SK-N-SH treated with all-trans-retinoic acid at 6 μM for 48 hours (cell line): ENCODE data around the gene MED9.

Experiments
- ATAC-seq: fragments of 200-7000 bp; cut with Tn5 transposase; 3 replicates; pipeline ENCODE4 v1.9.1; 2020; ENCODE audit warnings: mild to moderate bottlenecking, moderate library complexity
- CREB5 ChIP-seq: fragments of 250-450 bp; sonication (Bioruptor Pico); IDR thresholded peaks from 2 replicates; pipeline ENCODE4 v1.5.1; 2020; ENCODE audit warnings: low read depth, mild to moderate bottlenecking, moderate library complexity
- CSDC2 ChIP-seq: fragments of 250-450 bp; sonication (Bioruptor Pico); IDR thresholded peaks from 2 replicates; pipeline ENCODE4 v1.5.0; 2020; ENCODE audit warnings: mild to moderate bottlenecking, moderate library complexity
- CSRNP3 ChIP-seq: fragments of 250-450 bp; sonication (Bioruptor Pico); IDR thresholded peaks from 2 replicates; pipeline ENCODE4 v1.5.1; 2021; ENCODE audit warnings: mild to moderate bottlenecking, moderate library complexity
- ESRRG ChIP-seq: fragments of 250-450 bp; sonication (Bioruptor Pico); IDR thresholded peaks from 2 replicates; pipeline ENCODE4 v1.6.1; 2021; ENCODE audit warnings: mild to moderate bottlenecking
- GLIS3 ChIP-seq: fragments of 250-450 bp; sonication (Bioruptor Pico); IDR thresholded peaks from 2 replicates; pipeline ENCODE4 v1.5.0; 2020; ENCODE audit warnings: mild to moderate bottlenecking, moderate library complexity
- ISL1 ChIP-seq: fragments of 250-450 bp; sonication (Bioruptor Pico); IDR thresholded peaks from 2 replicates; pipeline ENCODE4 v2.1.2; 2022; ENCODE audit warnings: mild to moderate bottlenecking, moderate library complexity
- PATZ1 ChIP-seq: fragments of 250-450 bp; sonication (Bioruptor Pico); IDR thresholded peaks from 2 replicates; pipeline ENCODE4 v1.8.0; 2020; ENCODE audit warnings: mild to moderate bottlenecking, moderate library complexity, borderline replicate concordance
- POU6F1 ChIP-seq: fragments of 250-450 bp; sonication (Bioruptor Pico); IDR thresholded peaks from 2 replicates; pipeline ENCODE4 v1.8.0; 2021; ENCODE audit warnings: low read depth, mild to moderate bottlenecking, moderate library complexity, borderline replicate concordance
- PPARA ChIP-seq: fragments of 250-450 bp; sonication (Bioruptor Pico); IDR thresholded peaks from 2 replicates; pipeline ENCODE4 v1.5.0; 2020; ENCODE audit warnings: mild to moderate bottlenecking, borderline replicate concordance
- RARB ChIP-seq: fragments of 250-450 bp; sonication (Bioruptor Pico); IDR thresholded peaks from 2 replicates; pipeline ENCODE4 v1.8.0; 2021; ENCODE audit warnings: mild to moderate bottlenecking, moderate library complexity
- SNAI2 ChIP-seq: fragments of 250-450 bp; sonication (Bioruptor Pico); IDR thresholded peaks from 2 replicates; pipeline ENCODE4 v1.5.0; 2020; ENCODE audit warnings: mild to moderate bottlenecking, moderate library complexity
- TOX ChIP-seq: fragments of 250-450 bp; sonication (Bioruptor Pico); IDR thresholded peaks from 2 replicates; pipeline ENCODE4 v1.8.0; 2021; ENCODE audit warnings: mild to moderate bottlenecking, moderate library complexity, borderline replicate concordance
- TSHZ2 ChIP-seq: fragments of 250-450 bp; sonication (Bioruptor Pico); IDR thresholded peaks from 2 replicates; pipeline ENCODE4 v1.5.0; 2020; ENCODE audit warnings: mild to moderate bottlenecking, moderate library complexity
- ZC3H10 ChIP-seq: fragments of 250-450 bp; sonication (Bioruptor Pico); IDR thresholded peaks from 2 replicates; pipeline ENCODE4 v1.5.1; 2021; ENCODE audit warnings: mild to moderate bottlenecking, moderate library complexity
- ZFP3 ChIP-seq: fragments of 250-450 bp; sonication (Bioruptor Pico); IDR thresholded peaks from 2 replicates; pipeline ENCODE4 v1.5.0; 2020; ENCODE audit warnings: mild to moderate bottlenecking, moderate library complexity
- ZFP30 ChIP-seq: fragments of 450-650 bp; formaldehyde crosslinking; IDR thresholded peaks from 2 replicates; pipeline ENCODE4 v1.5.0; 2022; ENCODE audit warnings: mild to moderate bottlenecking, moderate library complexity
- ZNF565 ChIP-seq: fragments of 450-650 bp; formaldehyde crosslinking; conservative IDR thresholded peaks from 2 replicates; pipeline ENCODE4 v1.5.0; 2020; ENCODE audit warnings: low read depth, mild to moderate bottlenecking, moderate library complexity
- ZNF70 ChIP-seq: fragments of 450-650 bp; formaldehyde crosslinking; IDR thresholded peaks from 2 replicates; pipeline ENCODE4 v1.5.0; 2020; ENCODE audit warnings: mild to moderate bottlenecking, moderate library complexity

Gene MED9

GRCh38 chr17:17514361-17514992 lies 37.7 kb downstream of the MED9 start:
- no peak for TF ChIP-seq ZC3H10 (CRISPR knock-in tag)
- TF ChIP-seq PPARA: no peak
- no peak for TF ChIP-seq POU6F1
- TF ChIP-seq PATZ1 (CRISPR knock-in tag): no peak
- TF ChIP-seq TSHZ2 (CRISPR knock-in tag): no peak
- TF ChIP-seq ESRRG: no peak
- TF ChIP-seq TOX: no peak
- no peak for TF ChIP-seq CSRNP3 (CRISPR knock-in tag)
- TF ChIP-seq CREB5 (CRISPR knock-in tag): no peak
- no peak for TF ChIP-seq GLIS3
- no peak for TF ChIP-seq ZFP30 (CRISPR knock-in tag)
- TF ChIP-seq CSDC2 (CRISPR knock-in tag): no peak
- no peak for TF ChIP-seq ZNF565 (CRISPR knock-in tag)
- no peak for TF ChIP-seq ISL1 (CRISPR knock-in tag)
- TF ChIP-seq SNAI2 (CRISPR knock-in tag): no peak
- TF ChIP-seq RARB (CRISPR knock-in tag): no peak
- no peak for TF ChIP-seq ZNF70
- ATAC-seq: no peak

- ATAC-seq: no peak
- TF ChIP-seq PPARA (no peak), ZFP3 (CRISPR knock-in tag) (no peak)
These were observed 38.5 kb downstream of the MED9 start for GRCh38 chr17:17514993-17515933.

- ATAC-seq: no peak
- TF ChIP-seq ZFP3 (CRISPR knock-in tag) (no peak), SNAI2 (CRISPR knock-in tag) (no peak), PATZ1 (CRISPR knock-in tag) (no peak), GLIS3 (no peak), RARB (CRISPR knock-in tag) (no peak)
These were observed 39.4 kb downstream of the MED9 start for GRCh38 chr17:17515934-17516930.
